ENCODE data around the gene FRK.
"Not testable (repeated sequence)": the region's sequence is repeated elsewhere in the genome, so short reads cannot be mapped to it uniquely, and the experiment has no call there.

Gene FRK

GRCh38 chr6:115937502-115937901, 123.2 kb downstream of the FRK start:
- DNase-seq = not testable (repeated sequence)

DNA sequence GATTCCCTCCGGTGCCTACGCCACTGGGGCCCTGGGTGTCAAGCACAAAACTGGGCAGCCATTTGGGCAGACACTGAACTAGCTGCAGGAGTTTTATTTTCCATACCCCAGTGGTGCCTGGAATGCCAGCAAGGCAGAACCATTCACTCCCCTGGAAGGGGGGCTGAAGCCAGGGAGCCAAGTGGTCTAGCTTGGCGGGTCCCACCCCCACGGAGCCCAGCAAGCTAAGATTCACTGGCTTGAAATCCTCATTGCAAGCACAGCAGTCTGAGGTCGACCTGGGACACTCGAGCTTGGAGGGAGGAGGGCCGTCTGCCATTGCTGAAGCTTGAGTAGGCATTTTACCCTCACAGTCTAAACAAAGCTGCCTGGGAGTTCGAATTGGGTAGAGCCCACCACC, 125.3 kb downstream of the FRK start:
- no peak for DNase-seq

- no peak for DNase-seq
Measured at GRCh38 chr6:115934829-115935228, 125.9 kb downstream of the FRK start.

GRCh38 chr6:115934145-115934544, 126.5 kb downstream of the FRK start:
- no peak for DNase-seq

- no peak for DNase-seq
Measured at GRCh38 chr6:115932481-115932880, 128.2 kb downstream of the FRK start.

- not testable (repeated sequence) for DNase-seq
Measured at GRCh38 chr6:115928000-115928399, 132.7 kb downstream of the FRK start.

GRCh38 chr6:115922971-115923370, 137.7 kb downstream of the FRK start:
- DNase-seq = no peak

DNA sequence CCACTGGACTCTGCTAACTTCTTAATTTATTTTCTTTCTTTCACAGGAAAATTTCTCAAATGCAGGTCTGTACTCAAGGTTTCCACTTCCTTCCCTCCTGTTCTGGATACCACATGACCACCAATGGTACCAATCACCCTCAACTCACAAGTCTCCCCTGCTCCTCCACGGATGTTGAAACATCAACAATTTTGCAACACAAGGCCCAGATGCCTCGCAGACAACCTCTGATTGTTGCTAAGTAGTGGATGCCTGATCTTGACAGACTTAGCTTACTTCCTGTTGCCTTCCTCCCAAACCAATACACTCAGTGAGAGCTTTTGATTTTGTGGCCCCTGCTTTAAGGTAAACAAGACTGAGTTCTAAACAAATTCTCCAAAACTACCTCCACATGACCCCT, 146.6 kb downstream of the FRK start:
- no peak for DNase-seq

- no peak for DNase-seq
Measured at GRCh38 chr6:115909923-115910546, 150.7 kb downstream of the FRK start.

- DNase-seq = no peak
Measured at GRCh38 chr6:115908906-115909559, 151.7 kb downstream of the FRK start.

DNA sequence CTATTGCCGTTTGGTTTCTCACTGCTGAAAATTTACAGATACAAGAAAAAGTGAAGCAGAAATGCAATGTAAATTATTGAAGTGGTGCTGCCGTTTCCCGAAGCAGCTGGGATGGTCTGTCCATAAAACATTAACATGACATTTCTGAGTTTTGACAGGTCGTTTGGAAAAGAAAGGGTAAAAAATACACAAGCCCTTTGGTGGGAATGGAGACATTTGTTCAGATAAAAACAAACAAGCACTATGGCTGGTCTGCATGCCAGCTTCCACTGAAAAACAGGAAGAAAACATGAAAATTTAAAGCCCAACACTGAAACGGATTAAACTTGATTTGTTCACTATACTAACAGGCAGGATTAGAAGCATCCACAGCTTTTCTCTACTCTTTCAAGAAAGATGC, 155.2 kb downstream of the FRK start:
- DNase-seq = no peak

GRCh38 chr6:115902436-115902835, 158.3 kb downstream of the FRK start:
- DNase-seq = no peak

DNA sequence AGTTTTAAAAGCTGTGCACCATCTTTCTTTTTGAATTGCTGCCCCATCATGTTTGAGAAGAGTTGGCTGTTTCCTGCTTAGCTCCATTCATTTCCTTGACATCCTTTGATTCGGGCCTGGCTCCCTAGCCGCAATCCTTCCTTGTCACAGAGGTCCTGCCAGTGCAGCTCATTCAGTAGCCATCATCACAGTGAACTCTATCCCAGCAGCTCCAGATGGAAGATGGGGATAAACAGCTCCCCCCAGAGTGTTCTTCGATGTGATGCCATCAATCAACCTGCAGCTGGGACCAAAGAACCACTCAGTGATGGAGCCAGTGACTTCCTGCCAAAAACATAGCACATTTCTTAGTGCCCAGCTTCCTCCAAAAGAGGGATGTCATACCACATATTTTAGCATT, 158.8 kb downstream of the FRK start:
- DNase-seq = no peak

- DNase-seq = no peak
Measured at GRCh38 chr6:115899730-115900282, 160.9 kb downstream of the FRK start.

DNA sequence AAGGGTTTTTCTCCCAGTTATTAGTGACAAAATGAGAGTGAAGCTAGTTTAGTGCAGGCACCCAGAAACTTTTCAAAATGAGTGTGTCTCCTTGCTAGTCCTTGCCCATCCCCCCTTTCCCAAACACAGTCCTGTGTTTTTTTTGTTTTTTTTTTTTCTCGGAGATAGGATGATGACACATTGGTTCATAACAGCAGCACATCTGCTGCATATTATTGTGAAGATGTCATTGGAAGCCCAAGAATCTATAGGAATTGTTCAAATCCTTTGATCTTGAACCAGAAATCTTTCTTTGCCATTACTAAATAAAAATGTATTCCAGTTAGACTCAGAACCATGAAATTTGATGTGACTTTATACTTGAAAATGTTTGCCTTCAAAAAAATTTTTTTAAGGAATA, 162.4 kb downstream of the FRK start:
- DNase-seq = no peak

DNA sequence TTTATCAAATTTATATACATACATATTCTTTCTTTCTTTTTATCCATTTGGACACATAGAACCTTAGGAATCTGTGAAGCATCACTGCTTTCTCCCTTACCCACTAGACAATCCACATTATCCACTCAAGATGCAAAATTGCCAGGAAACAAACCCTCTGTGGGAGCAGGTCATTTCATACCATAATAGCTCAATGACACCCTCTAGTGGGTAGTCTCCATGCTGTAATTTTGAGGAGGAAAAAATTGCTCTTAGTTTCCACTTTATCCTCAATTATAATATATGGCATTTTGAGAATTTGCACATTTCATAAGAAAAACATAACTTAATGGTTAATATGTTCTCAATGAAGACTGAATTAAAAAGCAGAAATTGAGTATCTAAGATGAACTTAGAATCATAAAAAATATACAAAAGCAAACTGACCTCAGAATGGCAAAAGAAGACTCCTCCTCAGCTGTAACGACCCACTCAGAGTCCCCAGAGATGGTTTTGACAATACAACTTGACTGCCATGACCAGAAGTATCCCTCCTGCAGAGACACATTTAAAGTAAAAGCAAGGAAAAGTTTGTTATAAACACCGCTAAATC, 164.1 kb downstream of the FRK start:
- no peak for DNase-seq

GRCh38 chr6:115894426-115894992, 166.2 kb downstream of the FRK start:
- DNase-seq = no peak

DNA sequence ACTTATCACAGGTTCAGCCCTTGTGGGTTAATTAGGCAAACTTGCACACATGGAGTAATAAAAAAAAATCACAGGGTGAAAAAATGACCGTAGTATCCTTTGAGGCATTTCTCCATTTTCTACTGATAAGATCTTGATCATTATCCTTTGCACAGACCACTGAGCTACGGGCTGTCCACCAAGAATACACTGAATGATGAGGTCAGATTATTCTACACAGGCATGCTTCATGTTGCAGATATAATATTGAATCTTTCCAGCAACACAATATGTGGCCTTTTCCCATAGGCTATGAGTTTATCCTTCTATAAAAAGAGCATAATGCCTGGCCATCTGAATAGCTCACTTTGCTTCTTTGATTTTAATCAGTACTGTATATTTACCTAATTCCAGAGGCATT, 168.9 kb downstream of the FRK start:
- DNase-seq = no peak

- DNase-seq = no peak
Measured at GRCh38 chr6:115891111-115891669, 169.5 kb downstream of the FRK start.

GRCh38 chr6:115890238-115890637, 170.5 kb downstream of the FRK start:
- DNase-seq = no peak

- DNase-seq = not testable (repeated sequence)
Measured at GRCh38 chr6:115888687-115889470, 171.8 kb downstream of the FRK start.

DNA sequence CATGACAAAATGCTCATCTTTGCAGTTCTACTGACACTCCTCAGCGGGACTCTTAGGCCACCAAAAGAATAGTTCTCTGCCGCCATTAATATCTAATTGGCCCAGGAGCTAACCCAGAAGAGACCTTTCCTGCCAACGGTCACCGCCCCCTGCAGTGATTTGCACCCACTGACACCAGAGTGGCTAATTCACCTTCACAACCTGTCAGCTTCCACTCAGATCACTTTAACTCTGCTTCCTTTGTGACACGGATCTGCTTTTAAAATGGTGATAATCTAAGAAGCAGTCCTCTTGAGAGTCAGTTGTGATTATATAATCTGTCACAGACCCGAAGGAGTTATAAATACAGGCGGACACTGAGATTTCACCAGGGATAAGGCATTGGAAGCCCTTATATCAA, 172.8 kb downstream of the FRK start:
- DNase-seq = no peak
